Lung (tissue), 16 donors: ENCODE measurements around the gene PTGDS. TPM values are rescaled to one million over a fixed set of nuclear protein-coding genes. Genes with fewer than 3 reads are reported as not detected.

Experiments
- ATAC-seq: fragments of 200-7000 bp; cut with Tn5 transposase; one replicate; pipeline ENCODE4 v1.9.1; 2020; ENCODE audit warnings: moderate number of reproducible peaks; ENCODE audit not compliant: insufficient read depth, low FRiP score
- DNase-seq, 3 donors: peaks; one replicate each; pipeline ENCODE4 v3.0.0-alpha.2; 2013 to 2017
- H3K27ac ChIP-seq, 2 donors: one replicate each; pipeline ENCODE4 v1.5.1; 2013; ENCODE audit warnings: mild to moderate bottlenecking in 2 of 2, moderate library complexity in 2 of 2, control low read depth in 1 of 2, inconsistent platforms in 1 of 2, low read depth in 1 of 2, low read length in 1 of 2
- H3K27me3 ChIP-seq, 3 donors: one replicate each; pipeline ENCODE4 v1.5.1; 2013; ENCODE audit warnings: low read length in 2 of 3; ENCODE audit not compliant: control insufficient read depth in 3 of 3, insufficient read depth in 3 of 3
- H3K36me3 ChIP-seq, 4 donors: one replicate each; pipeline ENCODE4 v1.5.1; 2013; ENCODE audit warnings: low read length in 4 of 4, mild to moderate bottlenecking in 1 of 4, moderate library complexity in 1 of 4; ENCODE audit not compliant: control insufficient read depth in 4 of 4, insufficient read depth in 4 of 4
- H3K4me1 ChIP-seq, 5 donors: one replicate each; pipeline ENCODE4 v1.5.1; 2013; ENCODE audit warnings: low read length in 5 of 5, mild to moderate bottlenecking in 2 of 5, moderate library complexity in 1 of 5; ENCODE audit not compliant: control insufficient read depth in 5 of 5, insufficient read depth in 5 of 5
- H3K4me3 ChIP-seq: one replicate; pipeline ENCODE4 v1.5.1; 2013; ENCODE audit warnings: mild to moderate bottlenecking, control low read depth, moderate library complexity
- H3K9ac ChIP-seq, 2 donors: one replicate each; pipeline ENCODE4 v1.5.1; 2013; ENCODE audit warnings: low read length in 2 of 2, control low read depth in 1 of 2; ENCODE audit not compliant: insufficient read depth in 1 of 2
- H3K9me3 ChIP-seq, 4 donors: one replicate each; pipeline ENCODE4 v1.5.1; 2013; ENCODE audit warnings: low read length in 3 of 4, mild to moderate bottlenecking in 1 of 4, moderate library complexity in 1 of 4; ENCODE audit not compliant: control insufficient read depth in 4 of 4, insufficient read depth in 3 of 4
- CTCF ChIP-seq: IDR thresholded peaks from 2 replicates; pipeline ENCODE4 v1.5.1; 2012; ENCODE audit warnings: mild to moderate bottlenecking; ENCODE audit errors: control extremely low read depth, extremely low read depth
- WGBS, 2 donors: extraction: QIAGEN DNeasy Blood & Tissue Kit; methylation state at CpG; one replicate each; pipeline ENCODE4 v1.1.7; 2013; 5-methylcytosine and 5-hydroxymethylcytosine counted together
- long read RNA-seq, 5 donors: transcript quantifications; one replicate each; lab custom pipeline, GENCODE V29; 2026
- polyA plus RNA-seq, 2 donors: library from polyadenylated mRNA; stranded (reverse); fragments of 200-250 nt; gene quantifications; one replicate each; pipeline ENCODE4 v1.2.1, GENCODE V29; 2013
- total RNA-seq, 2 donors: library from RNA; depleted of rRNA in 1 of 2; stranded (reverse); fragments of >200 nt in 1 of 2; gene quantifications; one replicate each; pipeline ENCODE4 v1.2.1, GENCODE V29; 2014 to 2021
- donor health status: control.
- donor health status: control.
- donor health status: Bipolar disorder and iron deficiency.
- donor health status: healthy.
- donor health status: DM: yes; HTN: yes; CAD: no.

The PTGDS gene
- 100 to 1,000 TPM in 1 of 2 donors, 10 to 100 TPM in 1; 29.5 to 159 TPM for total RNA-seq
- polyA plus RNA-seq = 100 to 1,000 TPM in 1 of 2 donors, 10 to 100 TPM in 1; 19.4 to 158 TPM
- long read RNA-seq, donor 1, transcript PTGDS-202 (7 exons, 807 nt) = major isoform, 27 of 29 reads
- long read RNA-seq, donor 1, partial matches to known transcripts = 0 of 29 reads
- long read RNA-seq, donor 1, other reads (novel, unspliced or antisense) = 0 of 29 reads
- long read RNA-seq, donor 2, transcript PTGDS-202 (7 exons, 807 nt) = major isoform, 5 of 6 reads
- long read RNA-seq, donor 2, partial matches to known transcripts = 0 of 6 reads
- long read RNA-seq, donor 2, other reads (novel, unspliced or antisense) = 0 of 6 reads
- long read RNA-seq, donor 3, transcript PTGDS-202 (7 exons, 807 nt) = major isoform, 10 of 11 reads
- long read RNA-seq, donor 3, partial matches to known transcripts = 0 of 11 reads
- long read RNA-seq, donor 3, other reads (novel, unspliced or antisense) = 0 of 11 reads
- long read RNA-seq, donor 4, partial matches to known transcripts = 0 of 5 reads
- long read RNA-seq, donor 4, other reads (novel, unspliced or antisense) = 0 of 5 reads
- long read RNA-seq, donor 5, transcript PTGDS-202 (7 exons, 807 nt) = major isoform, 12 of 13 reads
- long read RNA-seq, donor 5, partial matches to known transcripts = 0 of 13 reads
- long read RNA-seq, donor 5, other reads (novel, unspliced or antisense) = 0 of 13 reads

DNA sequence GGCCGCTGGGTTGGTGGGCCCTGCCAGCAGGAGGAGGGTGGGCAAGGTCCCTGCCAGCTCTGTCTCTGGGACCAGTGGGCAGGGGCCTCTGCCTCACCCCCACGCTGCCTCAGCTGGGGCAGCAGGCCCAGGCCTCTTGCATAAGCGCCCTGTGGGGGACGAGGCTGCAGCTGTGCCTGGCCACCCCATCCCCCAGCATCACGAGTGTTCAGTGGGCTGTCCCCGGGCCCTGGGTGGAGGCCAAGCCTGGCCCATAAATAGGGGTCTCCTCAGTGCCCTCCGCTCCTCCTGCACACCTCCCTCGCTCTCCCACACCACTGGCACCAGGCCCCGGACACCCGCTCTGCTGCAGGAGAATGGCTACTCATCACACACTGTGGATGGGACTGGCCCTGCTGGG lies at the start of gene PTGDS:
TSS of gene PTGDS (plus strand) at position 282 of the 400 bp plus-strand sequence. CDS start at position 357, 75 bp downstream.
- Histone ChIP-seq H3K9ac (no peak within 1 kb of the TSS), H3K36me3 (no peaks in the 10 kb centered on the region), H3K4me3 (peak within 1 kb of the TSS; percentile 31), H3K9me3 (peaks cover 0 to 1% (median 0%) of the 10 kb centered on the region in 4 donors), H3K27me3 (no peaks in the 10 kb centered on the region), H3K27ac (peak within 1 kb of the TSS; percentile 52 to 82), H3K4me1 (peaks cover 0 to 26% (median 8%) of the 10 kb centered on the region in 5 donors)
- 65 to 72% methylated on average over 10 of the region's 10 CpGs for WGBS, 2 donors
- DNase-seq (peak; percentile 79 to 89 (median 80)), ATAC-seq (no peak)
- no peak for TF ChIP-seq CTCF

GRCh38 chr9:136928591-136928990 lies 48.7 kb upstream of the PTGDS start:
- no peak for DNase-seq
- no peaks in the 10 kb centered on the region for H3K9me3 ChIP-seq
- 76% methylated on average over 9 of the region's 9 CpGs for WGBS, 2 donors
- H3K4me3 ChIP-seq = no peak overlapping the region
- peak overlapping the region in 1 of 2 donors; percentile 59 for H3K27ac ChIP-seq
- no peak for TF ChIP-seq CTCF
- H3K9ac ChIP-seq = no peak overlapping the region
- peaks cover 0 to 24% (median 2%) of the 10 kb centered on the region in 4 donors for H3K36me3 ChIP-seq
- H3K4me1 ChIP-seq = peaks cover 0 to 7% (median 0%) of the 10 kb centered on the region in 5 donors
- no peaks in the 10 kb centered on the region for H3K27me3 ChIP-seq
- peak; percentile 19 for ATAC-seq

DNA sequence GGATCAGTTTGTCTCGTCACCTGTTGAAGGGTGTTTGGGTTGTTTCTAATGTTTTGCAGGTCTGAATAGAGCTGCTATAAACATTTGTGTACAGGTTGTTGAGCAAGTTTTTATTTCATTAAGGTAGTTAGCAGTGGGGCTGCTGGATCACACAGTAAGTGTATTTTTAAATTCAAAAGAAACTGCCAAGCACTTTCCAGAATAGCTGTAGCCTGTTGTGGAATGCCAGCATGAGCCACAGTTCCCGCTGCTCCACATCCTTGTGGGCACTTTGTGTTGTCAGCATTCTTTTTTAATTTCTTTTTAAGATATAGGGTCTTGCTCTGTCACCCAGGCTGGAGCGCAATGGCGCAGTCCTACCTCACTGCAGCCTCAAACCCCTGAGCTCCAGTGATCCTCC lies 47.3 kb upstream of the PTGDS start:
- TF ChIP-seq CTCF = no peak

More for the DNA sequence above, 47.3 kb upstream of the PTGDS start:
- Histone ChIP-seq H3K27ac (peak overlapping the region in 1 of 2 donors; percentile 59), H3K4me1 (peaks cover 0 to 7% (median 0%) of the 10 kb centered on the region in 5 donors), H3K9me3 (no peaks in the 10 kb centered on the region), H3K4me3 (no peak overlapping the region), H3K27me3 (no peaks in the 10 kb centered on the region), H3K36me3 (peaks cover 0 to 20% (median 0%) of the 10 kb centered on the region in 4 donors), H3K9ac (no peak overlapping the region)
- 96 to 97% methylated on average over 4 of the region's 4 CpGs for WGBS, 2 donors
- ATAC-seq (no peak), DNase-seq (no peak)
